ENCODE measurements around the gene MTAP. TPM values are rescaled to one million over a fixed set of nuclear protein-coding genes. Genes with fewer than 3 reads are reported as not detected.

MTAP gene
- total and polyA plus RNA-seq, 2 of the 13 experiments (the other 11 are each of a cell fraction or from before 2014, with no cell fraction given) = 16.7 to 51.2 TPM

GRCh38 chr9:21802418-21803000 is at the start of gene MTAP (continued):
- TF ChIP-seq NR0B2 (CRISPR knock-in tag; IDR thresholded peaks at IDR 0.05) = peak; percentile 69; the same call in 1 of the 2 replicates
- TF ChIP-seq ZFP90 (CRISPR knock-in tag; IDR thresholded peaks at IDR 0.05; ENCODE audit: borderline replicate concordance) = no peak
- TF ChIP-seq ZNF549 (CRISPR knock-in tag; IDR thresholded peaks at IDR 0.05) = no peak
- no peak for TF ChIP-seq GTF2F1 (IDR thresholded peaks at IDR 0.05; ENCODE audit: low read length)
- no peak for TF ChIP-seq TP53 (CRISPR knock-in tag; conservative IDR thresholded peaks at IDR 0.05)
- TF ChIP-seq ZNF331 (CRISPR knock-in tag; IDR thresholded peaks at IDR 0.05) = no peak
- TF ChIP-seq ZNF652 (CRISPR knock-in tag; IDR thresholded peaks at IDR 0.05; ENCODE audit: borderline replicate concordance, low read depth) = no peak
- no peak for TF ChIP-seq MNT (IDR thresholded peaks at IDR 0.05)
- no peak for TF ChIP-seq SNAPC5 (CRISPR knock-in tag; IDR thresholded peaks at IDR 0.05; ENCODE audit: borderline replicate concordance)
- TF ChIP-seq BATF2 (CRISPR knock-in tag; IDR thresholded peaks at IDR 0.05) = peak; percentile 90; the same call in 1 of the 2 replicates
- no peak for TF ChIP-seq ZNF225 (CRISPR knock-in tag; IDR thresholded peaks at IDR 0.05)
- TF ChIP-seq ZNF460 (CRISPR knock-in tag; IDR thresholded peaks at IDR 0.05; ENCODE audit: borderline replicate concordance) = no peak
- no peak for TF ChIP-seq ATAD3A (CRISPR knock-in tag; IDR thresholded peaks at IDR 0.05)
- TF ChIP-seq ATF1 (CRISPR knock-in tag; IDR thresholded peaks at IDR 0.05) = no peak
- TF ChIP-seq ZNF547 (CRISPR knock-in tag; IDR thresholded peaks at IDR 0.05) = peak; percentile 68; the same call in 1 of the 2 replicates
- TF ChIP-seq JUN (CRISPR knock-in tag; IDR thresholded peaks at IDR 0.05) = no peak; the same call in 1 of the 2 replicates
- TF ChIP-seq KDM2A (CRISPR knock-in tag; IDR thresholded peaks at IDR 0.05; ENCODE audit: borderline replicate concordance, low read depth) = peak; percentile 29; the same call in 1 of the 2 replicates
- TF ChIP-seq ZNF280B (CRISPR knock-in tag; IDR thresholded peaks at IDR 0.05; ENCODE audit: borderline replicate concordance) = peak; percentile 58
- TF ChIP-seq LRRFIP1 (CRISPR knock-in tag; conservative IDR thresholded peaks at IDR 0.05) = no peak
- no peak for TF ChIP-seq RFX1 (IDR thresholded peaks at IDR 0.05)
- no peak for TF ChIP-seq TEAD3 (CRISPR knock-in tag; optimal IDR thresholded peaks at IDR 0.05; ENCODE audit: borderline replicate concordance)
- TF ChIP-seq ZNF430 (CRISPR knock-in tag; IDR thresholded peaks at IDR 0.05) = peak; percentile 58; the same call in 1 of the 2 replicates
- no peak for TF ChIP-seq ZNF18 (CRISPR knock-in tag; IDR thresholded peaks at IDR 0.05; ENCODE audit: insufficient replicate concordance)
